ENCODE data around the gene SLC24A4. TPM values are rescaled to one million over a fixed set of nuclear protein-coding genes. Genes with fewer than 3 reads are reported as not detected.

Gene SLC24A4
- total RNA-seq, 1 donor from 2014 or later, result 0.27 TPM

DNA sequence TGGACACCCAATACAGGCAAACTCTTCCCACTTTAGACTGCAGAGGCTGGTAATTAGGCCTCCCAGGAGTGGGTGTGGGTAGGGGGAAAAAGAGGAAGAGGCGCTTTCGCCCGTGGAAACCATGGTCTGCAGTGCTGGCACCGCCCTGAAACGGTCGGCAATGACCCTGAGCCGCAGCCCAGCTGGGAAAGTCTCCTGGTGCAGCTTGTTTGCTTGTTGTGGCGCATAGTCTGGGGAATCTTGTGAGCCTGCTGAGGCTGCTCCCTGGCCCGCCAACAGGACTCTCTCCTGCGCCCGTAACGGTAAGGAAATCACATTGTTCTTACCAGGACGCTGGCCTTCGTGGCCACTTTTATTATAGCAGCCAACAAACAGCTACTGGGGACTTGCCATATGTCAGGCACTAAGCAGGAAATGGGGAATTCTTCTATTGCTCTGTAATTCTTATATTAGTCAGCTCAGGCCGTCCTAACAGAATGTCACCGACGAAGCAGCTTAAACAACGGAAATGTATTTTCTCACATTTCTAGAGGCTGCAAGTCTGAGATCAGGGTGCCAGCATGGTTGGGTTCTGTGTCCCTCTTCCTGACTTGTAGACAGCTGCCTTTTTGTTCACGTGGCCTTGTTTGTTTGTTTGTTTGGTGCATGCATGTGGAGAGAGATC, 138.1 kb downstream of the SLC24A4 start:
- peak; percentile 35 for ATAC-seq (ENCODE audit: poor library complexity)
- intact Hi-C loops (cut with DNase I), result no loop called here
- peak; percentile 70 for DNase-seq

DNA sequence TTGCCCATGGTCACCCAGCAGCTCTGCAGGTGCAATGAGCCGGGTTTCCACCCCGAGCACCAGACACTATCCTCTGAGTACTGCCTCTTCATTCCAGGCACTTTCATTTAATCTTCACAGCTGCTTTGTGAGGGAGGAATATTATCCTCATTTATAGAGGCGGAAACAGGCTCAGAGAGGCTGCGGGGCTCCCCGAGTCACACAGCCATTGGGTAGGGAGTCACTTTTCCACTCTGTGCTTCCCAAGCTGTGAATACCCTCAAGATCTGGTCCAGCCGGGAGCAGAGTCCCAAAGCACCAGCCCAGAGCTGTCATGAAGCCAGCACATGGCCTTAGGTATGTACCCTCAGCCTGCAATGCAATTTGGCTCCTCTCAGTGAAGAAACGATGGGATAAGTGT, 138.9 kb downstream of the SLC24A4 start:
- intact Hi-C loops (cut with DNase I), result no loop called here
- no peak for DNase-seq
- no peak for ATAC-seq (ENCODE audit: poor library complexity)

DNA sequence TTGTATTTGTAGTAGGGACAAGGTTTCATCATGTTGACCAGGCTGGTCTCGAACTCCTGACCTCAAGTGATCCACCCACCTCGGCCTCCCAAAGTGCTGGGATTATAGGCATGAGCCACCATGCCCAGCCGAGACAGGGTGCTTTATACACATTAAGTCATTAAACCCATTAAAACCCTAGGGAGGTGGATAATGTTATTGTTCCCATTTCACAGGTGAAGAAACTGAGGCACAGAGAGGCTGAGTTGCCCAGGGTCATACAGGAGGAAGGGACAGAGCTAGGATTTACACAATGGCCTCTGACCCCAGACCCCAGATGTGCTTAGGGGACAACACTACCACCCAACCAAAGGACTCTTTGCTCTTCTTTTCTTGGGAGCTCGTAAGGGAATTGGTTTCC, 139.6 kb downstream of the SLC24A4 start:
- ATAC-seq (ENCODE audit: poor library complexity) (no peak), DNase-seq (no peak)
- intact Hi-C loops (cut with DNase I), result no loop called here

- ATAC-seq (ENCODE audit: poor library complexity) (no peak), DNase-seq (no peak)
- intact Hi-C loops (cut with DNase I), result no loop called here
Observed at GRCh38 chr14:92463141-92463540, 140.2 kb downstream of the SLC24A4 start.

- DNase-seq (no peak), ATAC-seq (ENCODE audit: poor library complexity) (no peak)
- intact Hi-C loops (cut with DNase I), result no loop called here
Observed at GRCh38 chr14:92464156-92464555, 141.2 kb downstream of the SLC24A4 start.

- no peak for DNase-seq
- intact Hi-C loops (cut with DNase I), result no loop called here
- ATAC-seq (ENCODE audit: poor library complexity), result no peak
Observed at GRCh38 chr14:92464716-92465115, 141.8 kb downstream of the SLC24A4 start.

- ATAC-seq (ENCODE audit: poor library complexity) (no peak), DNase-seq (no peak)
- intact Hi-C loops (cut with DNase I), result no loop called here
Observed at GRCh38 chr14:92465353-92466055, 142.5 kb downstream of the SLC24A4 start.

DNA sequence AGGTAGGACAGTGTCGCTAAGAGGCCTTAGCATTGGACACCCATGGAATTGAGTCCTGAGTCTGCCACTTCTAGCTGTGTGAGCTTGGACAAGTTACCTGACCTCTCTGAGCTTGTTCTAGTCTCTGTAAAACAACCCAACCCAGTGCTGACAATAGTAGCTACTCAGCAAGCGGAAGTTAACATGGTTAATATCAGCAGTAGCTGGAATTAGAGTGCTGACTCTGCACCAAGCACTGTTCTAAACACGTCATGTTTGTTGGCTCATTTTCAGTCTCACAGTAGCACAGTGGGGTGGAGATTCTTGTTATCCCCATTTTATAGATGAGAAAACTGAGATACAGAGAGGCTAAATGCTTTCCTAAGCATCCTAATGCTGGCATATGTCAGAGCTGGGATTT, 143.1 kb downstream of the SLC24A4 start:
- ATAC-seq (ENCODE audit: poor library complexity), result peak; percentile 70
- intact Hi-C loops (cut with DNase I), result no loop called here
- DNase-seq, result no peak

GRCh38 chr14:92469515-92469914, 146.6 kb downstream of the SLC24A4 start:
- DNase-seq (no peak), ATAC-seq (ENCODE audit: poor library complexity) (no peak)
- intact Hi-C loops (cut with DNase I), result no loop called here

- intact Hi-C loops (cut with DNase I), result no loop called here
- ATAC-seq (ENCODE audit: poor library complexity) (no peak), DNase-seq (no peak)
Observed at GRCh38 chr14:92470215-92470614, 147.2 kb downstream of the SLC24A4 start.

- DNase-seq (no peak), ATAC-seq (ENCODE audit: poor library complexity) (no peak)
- intact Hi-C loops (cut with DNase I), result no loop called here
Observed at GRCh38 chr14:92470811-92471210, 147.8 kb downstream of the SLC24A4 start.

GRCh38 chr14:92471919-92472318, 149.0 kb downstream of the SLC24A4 start:
- intact Hi-C loops (cut with DNase I), result no loop called here
- ATAC-seq (ENCODE audit: poor library complexity) (no peak), DNase-seq (no peak)

- intact Hi-C loops (cut with DNase I), result no loop called here
- DNase-seq, result no peak
- peak; percentile 58 for ATAC-seq (ENCODE audit: poor library complexity)
Observed at GRCh38 chr14:92472860-92473259, 149.9 kb downstream of the SLC24A4 start.

DNA sequence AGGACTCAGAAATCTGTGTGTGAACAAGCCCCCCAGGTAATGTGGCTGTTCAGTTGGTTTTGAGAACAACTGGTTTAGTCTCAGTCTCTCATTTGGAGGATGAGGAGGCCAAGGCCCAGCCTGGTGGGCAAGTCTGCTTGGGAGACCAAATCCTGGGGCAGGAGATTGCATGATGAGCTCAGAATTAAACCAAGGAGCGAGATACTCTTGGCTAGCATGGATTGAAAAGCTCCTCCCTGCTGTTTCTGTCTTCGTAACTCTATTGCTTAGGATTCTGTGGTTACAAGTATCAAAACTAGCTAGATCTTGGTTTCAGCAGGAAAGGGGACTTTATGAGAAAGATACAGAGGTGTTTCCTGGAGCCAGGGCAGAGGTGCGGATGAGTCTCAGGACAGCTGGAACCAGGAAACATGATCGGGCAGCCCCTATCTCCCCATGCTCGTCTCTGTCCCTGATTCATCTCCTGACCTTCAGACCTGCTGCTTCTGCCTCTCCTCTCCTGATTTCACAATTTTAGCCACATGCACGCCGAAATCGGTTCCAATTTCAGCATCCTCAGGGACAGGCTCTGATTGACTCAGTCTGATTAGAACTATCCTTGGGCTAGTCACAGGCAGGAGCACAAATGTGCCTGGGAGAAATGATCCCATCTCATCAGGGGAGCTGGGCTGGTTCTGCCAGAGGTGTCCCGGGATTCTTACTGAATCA, 150.4 kb downstream of the SLC24A4 start:
- peak; percentile 80 for ATAC-seq (ENCODE audit: poor library complexity)
- intact Hi-C loops (cut with DNase I), result no loop called here
- DNase-seq, result peak; percentile 68

DNA sequence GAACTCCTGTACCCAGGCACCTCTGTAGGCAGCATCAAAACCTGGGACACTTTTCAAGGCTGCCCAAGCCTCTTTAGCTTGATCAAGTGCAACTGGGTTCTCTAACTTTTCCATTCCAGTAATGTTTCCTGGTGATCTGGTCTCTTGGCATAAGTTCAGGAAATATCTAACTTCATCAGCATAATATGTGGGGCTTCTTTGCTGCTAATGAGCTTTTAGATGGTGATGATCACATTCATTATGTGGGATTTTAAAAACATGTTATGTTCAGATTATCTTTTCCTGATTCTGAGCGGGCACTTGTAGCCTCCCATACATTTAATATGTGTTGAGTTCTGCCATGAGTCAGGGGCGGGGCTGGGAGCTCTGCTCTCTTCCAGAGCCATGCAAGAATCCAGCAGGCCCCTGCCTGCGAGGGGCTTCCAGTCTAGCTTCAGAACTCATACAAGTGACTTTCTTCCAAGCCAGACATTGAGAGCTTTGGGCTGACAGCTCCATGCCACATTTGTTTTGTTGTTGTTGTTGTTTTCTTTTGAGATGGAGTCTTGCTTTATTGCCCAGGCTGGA, 151.1 kb downstream of the SLC24A4 start:
- intact Hi-C loops (cut with DNase I), result no loop called here
- ATAC-seq (ENCODE audit: poor library complexity) (no peak), DNase-seq (no peak)

- DNase-seq (no peak), ATAC-seq (ENCODE audit: poor library complexity) (no peak)
- intact Hi-C loops (cut with DNase I), result no loop called here
Observed at GRCh38 chr14:92475037-92475436, 152.1 kb downstream of the SLC24A4 start.

GRCh38 chr14:92475451-92476187, 152.7 kb downstream of the SLC24A4 start:
- peak; percentile 77 for ATAC-seq (ENCODE audit: poor library complexity)
- DNase-seq, result peak; percentile 86
- intact Hi-C loops (cut with DNase I), result no loop called here

DNA sequence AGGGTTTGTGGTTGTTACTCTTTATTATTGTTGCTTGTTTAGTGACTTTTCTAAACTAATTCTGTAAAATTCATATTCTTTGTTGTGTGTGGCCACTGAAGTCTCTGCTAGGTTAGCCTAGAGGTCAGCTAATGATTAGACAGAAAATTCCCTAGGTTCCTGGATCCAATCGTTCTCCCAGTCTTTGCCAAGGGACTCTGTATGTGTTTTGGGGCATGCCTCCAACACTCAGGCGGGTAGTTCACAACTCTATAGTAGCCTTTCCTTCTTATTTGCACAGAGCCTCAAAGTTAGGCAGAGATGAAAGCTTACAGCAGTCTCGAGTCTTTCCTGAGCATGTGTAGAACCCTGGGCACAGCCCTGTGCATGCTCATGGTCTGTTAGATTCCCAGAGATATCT, 157.9 kb downstream of the SLC24A4 start:
- intact Hi-C loops (cut with DNase I), result no loop called here
- ATAC-seq (ENCODE audit: poor library complexity) (no peak), DNase-seq (no peak)

DNA sequence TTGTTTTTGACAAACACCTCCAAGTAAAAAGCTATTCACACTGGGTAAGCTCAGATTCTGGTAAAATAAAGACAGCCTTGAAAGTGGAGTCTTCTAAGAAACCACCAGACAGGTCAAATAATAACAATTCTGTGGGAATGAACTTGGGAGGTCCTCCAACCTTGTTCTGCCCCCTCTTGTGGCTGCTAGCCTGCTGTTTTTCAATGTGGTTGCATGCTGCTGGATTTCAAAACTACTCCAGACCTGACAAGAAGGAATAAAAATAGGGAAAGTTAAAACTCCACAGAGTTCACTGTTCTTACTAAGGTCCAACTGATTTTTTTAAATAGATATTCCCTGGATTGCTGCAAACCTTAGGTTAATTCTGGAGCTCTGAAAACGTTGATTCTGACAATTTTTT, 158.4 kb downstream of the SLC24A4 start:
- ATAC-seq (ENCODE audit: poor library complexity), result no peak
- DNase-seq, result no peak
- intact Hi-C loops (cut with DNase I), result no loop called here

All from Right ventricle myocardium superior (tissue), 1 donor.